Heart right ventricle (tissue), 16 donors: ENCODE measurements around the gene MYCBP2. TPM values are rescaled to one million over a fixed set of nuclear protein-coding genes. Genes with fewer than 3 reads are reported as not detected.

ENCODE experiments used
- ATAC-seq, 8 donors: fragments of 200-7000 bp; cut with Tn5 transposase; one replicate each; pipeline ENCODE4 v1.9.1; 2020; ENCODE audit warnings: mild to moderate bottlenecking in 8 of 8, moderate library complexity in 8 of 8, moderate number of reproducible peaks in 1 of 8
- DNase-seq, 2 donors: peaks; one replicate each; pipeline ENCODE4 v3.0.0-alpha.2; 2020
- H3K27ac ChIP-seq, 10 donors: fragments of 200-600 bp; sonication (generic) in 2 of 10; one replicate each; pipeline versions ENCODE4 v1.5.0 to v1.8.0; 2020 to 2022; ENCODE audit warnings: mild to moderate bottlenecking in 3 of 10
- H3K27me3 ChIP-seq, 7 donors: fragments of 200-600 bp; one replicate each; pipeline ENCODE4 v1.8.0; 2021 to 2022; ENCODE audit warnings: mild to moderate bottlenecking in 2 of 7
- H3K36me3 ChIP-seq, 9 donors: fragments of 200-600 bp; sonication (generic) in 1 of 9; one replicate each; pipeline versions ENCODE4 v1.5.0 to v1.8.0; 2020 to 2022; ENCODE audit warnings: mild to moderate bottlenecking in 2 of 9
- H3K4me1 ChIP-seq, 9 donors: fragments of 200-600 bp; sonication (generic) in 1 of 9; one replicate each; pipeline versions ENCODE4 v1.5.0 to v1.8.0; 2020 to 2022; ENCODE audit warnings: mild to moderate bottlenecking in 4 of 9
- H3K4me3 ChIP-seq, 10 donors: fragments of 200-600 bp; sonication (generic) in 2 of 10; one replicate each; pipeline versions ENCODE4 v1.5.0 to v1.8.0; 2020 to 2022; ENCODE audit warnings: mild to moderate bottlenecking in 7 of 10, moderate library complexity in 2 of 10
- H3K9me3 ChIP-seq, 11 donors: fragments of 200-600 bp in 10 of 11; sonication (generic) in 2 of 11; one replicate each; pipeline versions ENCODE4 v1.5.0 to v1.8.0; 2013 to 2022; ENCODE audit warnings: mild to moderate bottlenecking in 2 of 11, control low read depth in 1 of 11, moderate library complexity in 1 of 11
- WGBS, 2 donors: extraction: QIAGEN DNeasy Blood & Tissue Kit; methylation state at CpG; one replicate each; pipeline ENCODE4 v1.1.7; 2013; ENCODE audit warnings: inconsistent platforms in 1 of 2; 5-methylcytosine and 5-hydroxymethylcytosine counted together
- intact Hi-C, 10 donors: fragments of 100-400 bp; cut with DNase I; formaldehyde crosslinking; loops; one replicate each; pipeline versions ENCODE4 v1.11.1 to v1.14.2; 2022
- polyA plus RNA-seq, 2 donors: library from polyadenylated mRNA; stranded (reverse); fragments of 200-250 nt; gene quantifications; one replicate each; pipeline ENCODE4 v1.2.3, GENCODE V29; 2013
- total RNA-seq, 10 donors: library from RNA; stranded (reverse); fragmentation: NEBNext Ultra II Directional in 3 of 10; extraction: Animal tissue kit (Norgen Biotek cat#: 25700) in 3 of 10; gene quantifications; one replicate each; pipeline versions ENCODE4 v1.2.1 to v1.2.4, GENCODE V29; 2021 to 2023
- TF ChIP-seq, protein P1 (sequence below), 9 donors: fragments of 200-600 bp; sonication (generic) in 2 of 9; IDR thresholded peaks; one replicate each; pipeline versions ENCODE4 v1.5.0 to v1.8.0; 2021 to 2022; ENCODE audit warnings: antibody characterized with exemption in 9 of 9, mild to moderate bottlenecking in 5 of 9, moderate library complexity in 1 of 9
- donor health status: Arrhythmogenic right ventricular cardiomyopathy.
- donor health status: ischemic (EF 13 %, LVEDD 7.1; RV severe dilation, severe dysfunction).
- donor health status: healthy with polysubstance abuse.
- donor health status: DM: no; HTN: yes; CAD: no.
- donor health status: DM: no; HTN: no; CAD: no.
- donor health status: ischemic (EF 25% LVEDD 6.9; RV normal size, moderate dysfunction).
- donor health status: ischemic (EF 25% LVEDD 5.7; RV mildly dilated, moderate dysfunction).
- donor health status: healthy.
- donor health status: DM: yes; HTN: yes; CAD: no.
- donor health status: Ischemic cardiomyopathy.
- donor health status: ischemic (EF 35%, LVEDD 5.7; RV mildly dilated, moderate dysfunction).
- donor health status: nonischemic (EF 11% LVEDD 7.7; RV severe dilation, severe dysfunction).
- donor health status: DM: yes; HTN: yes; CAD: no.
- donor health status: PGD.
- donor health status: ischemic (EF 29% LVEDD 5.4; RV normal size, mild dysfunction).
- donor health status: nonischemic (EF 23%, LVEDD 6.1; RV moderate dilation, normal function).

MYCBP2 gene
- total and polyA plus RNA-seq, 12 donors = 18.6 to 70.7 (median 52.4) TPM

DNA sequence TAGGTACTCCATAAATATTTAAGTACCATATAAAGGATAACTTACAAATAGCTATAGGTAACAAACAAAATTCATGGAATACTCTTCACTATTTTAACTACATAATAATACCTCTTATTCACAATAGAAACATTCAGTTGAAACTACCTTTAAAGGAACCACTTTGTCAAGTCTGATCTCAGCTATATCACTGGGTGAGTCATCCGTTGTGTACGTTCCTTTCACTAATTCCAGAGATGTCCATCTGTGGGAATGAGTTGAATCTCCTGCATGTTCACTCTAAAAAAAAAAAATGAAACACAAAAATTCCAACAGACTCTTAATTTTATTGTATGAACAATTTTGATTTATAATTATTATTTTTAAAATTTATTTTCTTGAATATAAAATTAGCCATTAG lies 150.5 kb downstream of the MYCBP2 start:
- WGBS, 2 donors = 90 to 95% methylated on average over 2 of the region's 2 CpGs
- Histone ChIP-seq H3K4me3 (no peak overlapping the region), H3K36me3 (peaks cover 0 to 100% (median 62%) of the 10 kb centered on the region in 9 donors), H3K27me3 (no peaks in the 10 kb centered on the region), H3K4me1 (no peaks in the 10 kb centered on the region), H3K27ac (no peak overlapping the region), H3K9me3 (no peaks in the 10 kb centered on the region)
- no peak for ATAC-seq
- DNase-seq = no peak
- intact Hi-C loops = loop anchor here in 1 of 10 donors (10.0 kb wide), 1 partner anchor 102 kb away; no protein-coding TSS in a partner anchor
- TF ChIP-seq, protein P1, sequence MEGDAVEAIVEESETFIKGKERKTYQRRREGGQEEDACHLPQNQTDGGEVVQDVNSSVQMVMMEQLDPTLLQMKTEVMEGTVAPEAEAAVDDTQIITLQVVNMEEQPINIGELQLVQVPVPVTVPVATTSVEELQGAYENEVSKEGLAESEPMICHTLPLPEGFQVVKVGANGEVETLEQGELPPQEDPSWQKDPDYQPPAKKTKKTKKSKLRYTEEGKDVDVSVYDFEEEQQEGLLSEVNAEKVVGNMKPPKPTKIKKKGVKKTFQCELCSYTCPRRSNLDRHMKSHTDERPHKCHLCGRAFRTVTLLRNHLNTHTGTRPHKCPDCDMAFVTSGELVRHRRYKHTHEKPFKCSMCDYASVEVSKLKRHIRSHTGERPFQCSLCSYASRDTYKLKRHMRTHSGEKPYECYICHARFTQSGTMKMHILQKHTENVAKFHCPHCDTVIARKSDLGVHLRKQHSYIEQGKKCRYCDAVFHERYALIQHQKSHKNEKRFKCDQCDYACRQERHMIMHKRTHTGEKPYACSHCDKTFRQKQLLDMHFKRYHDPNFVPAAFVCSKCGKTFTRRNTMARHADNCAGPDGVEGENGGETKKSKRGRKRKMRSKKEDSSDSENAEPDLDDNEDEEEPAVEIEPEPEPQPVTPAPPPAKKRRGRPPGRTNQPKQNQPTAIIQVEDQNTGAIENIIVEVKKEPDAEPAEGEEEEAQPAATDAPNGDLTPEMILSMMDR (IDR thresholded peaks at IDR 0.05) = no peak

DNA sequence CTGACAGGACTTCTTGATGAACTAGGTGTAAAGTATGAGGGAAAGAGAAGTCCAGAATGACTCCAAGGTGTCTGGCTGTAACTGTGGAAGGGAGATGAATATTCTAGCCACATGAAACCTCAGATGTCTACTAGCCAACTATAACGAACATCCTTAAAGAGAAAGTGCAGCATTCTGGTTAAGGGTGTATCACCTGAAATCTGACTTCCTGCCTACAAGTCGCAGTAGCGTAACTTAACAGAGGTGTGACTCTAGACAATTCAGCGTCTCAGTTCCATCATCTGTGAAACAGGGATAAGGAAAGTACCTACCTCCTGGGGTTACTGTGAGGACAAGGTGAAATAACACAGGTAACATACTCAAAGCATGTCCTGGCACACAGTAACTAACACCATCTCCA lies 154.2 kb downstream of the MYCBP2 start:
- H3K9me3 ChIP-seq = no peaks in the 10 kb centered on the region
- ATAC-seq (no peak), DNase-seq (no peak)
- H3K4me3 ChIP-seq = no peak overlapping the region
- no peaks in the 10 kb centered on the region for H3K4me1 ChIP-seq
- H3K36me3 ChIP-seq = peaks cover 0 to 100% (median 64%) of the 10 kb centered on the region in 9 donors
- TF ChIP-seq, protein P1 (IDR thresholded peaks at IDR 0.05) = no peak
- WGBS, 2 donors = 97% methylated on average over 4 of the region's 4 CpGs
- H3K27me3 ChIP-seq = no peaks in the 10 kb centered on the region
- H3K27ac ChIP-seq = no peak overlapping the region
- intact Hi-C loops = loop anchor here in 1 of 10 donors (10.0 kb wide), 1 partner anchor 98 kb away; no protein-coding TSS in a partner anchor

DNA sequence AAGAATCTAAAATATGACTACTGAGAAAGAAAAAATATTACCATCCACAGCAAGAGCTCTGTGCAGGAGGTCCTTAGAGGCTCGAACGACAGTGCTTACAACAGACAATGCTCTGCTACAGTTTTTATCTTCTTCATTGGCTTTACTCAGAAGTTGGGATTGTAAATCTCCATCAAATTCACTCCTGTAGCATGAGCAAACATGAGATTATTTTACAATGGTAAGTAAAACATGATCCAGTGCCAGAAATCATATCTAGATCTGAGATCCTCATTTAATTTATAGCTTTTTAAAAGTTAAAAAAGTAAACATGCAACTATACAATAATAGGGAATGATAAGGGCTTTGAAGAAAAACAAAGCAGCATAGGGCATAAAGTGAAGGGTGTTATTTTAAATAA lies 155.4 kb downstream of the MYCBP2 start:
- H3K27me3 ChIP-seq = no peaks in the 10 kb centered on the region
- H3K36me3 ChIP-seq = peaks cover 0 to 99% (median 58%) of the 10 kb centered on the region in 9 donors
- H3K4me1 ChIP-seq = no peaks in the 10 kb centered on the region
- DNase-seq (no peak), ATAC-seq (no peak)
- intact Hi-C loops = loop anchor here in 1 of 10 donors (10.0 kb wide), 1 partner anchor 97 kb away; no protein-coding TSS in a partner anchor
- H3K27ac ChIP-seq = no peak overlapping the region
- 95% methylated on average over 2 of the region's 2 CpGs for WGBS, 2 donors
- no peak overlapping the region for H3K4me3 ChIP-seq
- H3K9me3 ChIP-seq = no peaks in the 10 kb centered on the region
- TF ChIP-seq, protein P1 (IDR thresholded peaks at IDR 0.05) = no peak

DNA sequence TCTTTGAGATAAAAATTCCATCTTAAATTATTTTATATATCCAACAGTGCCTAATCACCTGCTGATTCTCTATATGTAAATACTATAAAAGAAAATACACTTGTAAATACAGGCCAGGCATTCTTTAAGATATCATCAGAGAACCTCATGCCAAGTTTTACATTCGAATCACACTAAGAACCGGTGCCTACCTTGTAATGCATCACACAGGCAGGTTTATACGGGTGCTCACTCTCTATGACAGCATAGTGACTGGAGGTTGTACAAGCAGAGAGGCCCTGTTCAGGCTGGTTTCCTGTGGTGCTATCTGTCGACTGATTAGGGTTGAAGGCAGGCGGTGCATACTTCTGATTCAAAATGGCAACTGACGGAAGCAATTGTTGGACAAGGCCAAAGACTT lies 158.7 kb downstream of the MYCBP2 start:
- WGBS, 2 donors = 93 to 95% methylated on average over 6 of the region's 6 CpGs
- peaks cover 0 to 99% (median 47%) of the 10 kb centered on the region in 9 donors for H3K36me3 ChIP-seq
- ATAC-seq (no peak), DNase-seq (no peak)
- intact Hi-C loops = no loop called here
- no peaks in the 10 kb centered on the region for H3K9me3 ChIP-seq
- TF ChIP-seq, protein P1 (IDR thresholded peaks at IDR 0.05) = no peak
- no peak overlapping the region for H3K27ac ChIP-seq
- H3K27me3 ChIP-seq = no peaks in the 10 kb centered on the region
- H3K4me1 ChIP-seq = no peaks in the 10 kb centered on the region
- H3K4me3 ChIP-seq = no peak overlapping the region
